ENCODE measurements around the gene PARD6A.
A peak's percentile ranks its signal among the peaks of the same experiment; 100 is the strongest.

PARD6A gene

GRCh38 chr16:67666559-67667452 is 6.0 kb downstream of the PARD6A start, which contains the start of the genes C16orf86 and ENKD1:
C16orf86 (plus strand) TSS chr16:67666814; CDS start chr16:67666971, 157 bp downstream.
ENKD1 (minus strand) TSS chr16:67666750; CDS start chr16:67666442, 308 bp downstream.
- no peak for DNase-seq (ENCODE audit: low read depth)

GRCh38 chr16:67667453-67667816 is 6.7 kb downstream of the PARD6A start:
- DNase-seq (ENCODE audit: low read depth): no peak

GRCh38 chr16:67667817-67668494 is 7.2 kb downstream of the PARD6A start:
- DNase-seq (ENCODE audit: low read depth): peak; percentile 81

- DNase-seq (ENCODE audit: low read depth): no peak
These were observed 7.9 kb downstream of the PARD6A start for GRCh38 chr16:67668495-67669157.

- DNase-seq (ENCODE audit: low read depth): no peak
These were observed 8.8 kb downstream of the PARD6A start for GRCh38 chr16:67669499-67670101.

- no peak for DNase-seq (ENCODE audit: low read depth)
These were observed 11.5 kb downstream of the PARD6A start for GRCh38 chr16:67672306-67672705.

GRCh38 chr16:67672739-67673662 is 12.2 kb downstream of the PARD6A start:
- DNase-seq (ENCODE audit: low read depth): no peak

GRCh38 chr16:67673712-67674580 is 13.2 kb downstream of the PARD6A start:
- no peak for DNase-seq (ENCODE audit: low read depth)

- no peak for DNase-seq (ENCODE audit: low read depth)
These were observed 14.3 kb downstream of the PARD6A start for GRCh38 chr16:67674851-67675578.

GRCh38 chr16:67675579-67675935 is 14.8 kb downstream of the PARD6A start:
- no peak for DNase-seq (ENCODE audit: low read depth)

GRCh38 chr16:67675999-67676398 is 15.2 kb downstream of the PARD6A start:
- DNase-seq (ENCODE audit: low read depth): no peak

- no peak for DNase-seq (ENCODE audit: low read depth)
These were observed 15.8 kb downstream of the PARD6A start for GRCh38 chr16:67676516-67676915.

- DNase-seq (ENCODE audit: low read depth): no peak
These were observed 16.2 kb downstream of the PARD6A start for GRCh38 chr16:67676939-67677338.

- DNase-seq (ENCODE audit: low read depth): no peak
These were observed 17.0 kb downstream of the PARD6A start for GRCh38 chr16:67677712-67678111.

- no peak for DNase-seq (ENCODE audit: low read depth)
These were observed 17.7 kb downstream of the PARD6A start for GRCh38 chr16:67678354-67679023.

GRCh38 chr16:67679935-67680897 is 19.5 kb downstream of the PARD6A start:
- no peak for DNase-seq (ENCODE audit: low read depth)

GRCh38 chr16:67683767-67684166 is 23.0 kb downstream of the PARD6A start:
- DNase-seq (ENCODE audit: low read depth): no peak
